Lung (tissue), 12 donors: ENCODE measurements around the gene SEMA4C. TPM values are rescaled to one million over a fixed set of nuclear protein-coding genes. Genes with fewer than 3 reads are reported as not detected.

Source experiments
- ATAC-seq: fragments of 200-7000 bp; cut with Tn5 transposase; one replicate; pipeline ENCODE4 v1.9.1; 2020; ENCODE audit warnings: moderate number of reproducible peaks; ENCODE audit not compliant: insufficient read depth, low FRiP score
- DNase-seq, 3 donors: peaks; one replicate each; pipeline ENCODE4 v3.0.0-alpha.2; 2013 to 2017
- H3K27ac ChIP-seq, 2 donors: one replicate each; pipeline ENCODE4 v1.5.1; 2013; ENCODE audit warnings: mild to moderate bottlenecking in 2 of 2, moderate library complexity in 2 of 2, control low read depth in 1 of 2, inconsistent platforms in 1 of 2, low read depth in 1 of 2, low read length in 1 of 2
- H3K27me3 ChIP-seq, 3 donors: one replicate each; pipeline ENCODE4 v1.5.1; 2013; ENCODE audit warnings: low read length in 2 of 3; ENCODE audit not compliant: control insufficient read depth in 3 of 3, insufficient read depth in 3 of 3
- H3K36me3 ChIP-seq, 4 donors: one replicate each; pipeline ENCODE4 v1.5.1; 2013; ENCODE audit warnings: low read length in 4 of 4, mild to moderate bottlenecking in 1 of 4, moderate library complexity in 1 of 4; ENCODE audit not compliant: control insufficient read depth in 4 of 4, insufficient read depth in 4 of 4
- H3K4me1 ChIP-seq, 5 donors: one replicate each; pipeline ENCODE4 v1.5.1; 2013; ENCODE audit warnings: low read length in 5 of 5, mild to moderate bottlenecking in 2 of 5, moderate library complexity in 1 of 5; ENCODE audit not compliant: control insufficient read depth in 5 of 5, insufficient read depth in 5 of 5
- H3K4me3 ChIP-seq: one replicate; pipeline ENCODE4 v1.5.1; 2013; ENCODE audit warnings: mild to moderate bottlenecking, control low read depth, moderate library complexity
- H3K9ac ChIP-seq, 2 donors: one replicate each; pipeline ENCODE4 v1.5.1; 2013; ENCODE audit warnings: low read length in 2 of 2, control low read depth in 1 of 2; ENCODE audit not compliant: insufficient read depth in 1 of 2
- H3K9me3 ChIP-seq, 4 donors: one replicate each; pipeline ENCODE4 v1.5.1; 2013; ENCODE audit warnings: low read length in 3 of 4, mild to moderate bottlenecking in 1 of 4, moderate library complexity in 1 of 4; ENCODE audit not compliant: control insufficient read depth in 4 of 4, insufficient read depth in 3 of 4
- CTCF ChIP-seq: IDR thresholded peaks from 2 replicates; pipeline ENCODE4 v1.5.1; 2012; ENCODE audit warnings: mild to moderate bottlenecking; ENCODE audit errors: control extremely low read depth, extremely low read depth
- WGBS, 2 donors: extraction: QIAGEN DNeasy Blood & Tissue Kit; methylation state at CpG; one replicate each; pipeline ENCODE4 v1.1.7; 2013; 5-methylcytosine and 5-hydroxymethylcytosine counted together
- polyA plus RNA-seq, 2 donors: library from polyadenylated mRNA; stranded (reverse); fragments of 200-250 nt; gene quantifications; one replicate each; pipeline ENCODE4 v1.2.1, GENCODE V29; 2013
- total RNA-seq, 2 donors: library from RNA; depleted of rRNA in 1 of 2; stranded (reverse); fragments of >200 nt in 1 of 2; gene quantifications; one replicate each; pipeline ENCODE4 v1.2.1, GENCODE V29; 2014 to 2021
- donor health status: control.
- donor health status: control.
- donor health status: Bipolar disorder and iron deficiency.
- donor health status: healthy.
- donor health status: DM: yes; HTN: yes; CAD: no.

SEMA4C gene
- total and polyA plus RNA-seq, 4 donors, result 18.8 to 42.0 (median 28.8) TPM

GRCh38 chr2:96912346-96913116 lies 42.7 kb upstream of the SEMA4C start:
- Histone ChIP-seq H3K4me3 (no peak overlapping the region), H3K9ac (no peak overlapping the region), H3K36me3 (no peaks in the 10 kb centered on the region), H3K27me3 (no peaks in the 10 kb centered on the region), H3K27ac (no peak overlapping the region), H3K4me1 (peaks cover 6 to 22% (median 6%) of the 10 kb centered on the region in 5 donors), H3K9me3 (peaks cover 0 to 2% (median 0%) of the 10 kb centered on the region in 4 donors)
- 80% methylated on average over 20 to 22 of the region's 22 CpGs for WGBS, 2 donors
- ATAC-seq (no peak), DNase-seq (no peak)
- no peak for TF ChIP-seq CTCF

- H3K4me3 ChIP-seq, result no peak overlapping the region
- ATAC-seq, result no peak
- no peaks in the 10 kb centered on the region for H3K27me3 ChIP-seq
- H3K4me1 ChIP-seq, result peaks cover 10 to 23% (median 19%) of the 10 kb centered on the region in 5 donors
- DNase-seq, result no peak
- WGBS, 2 donors, result 90 to 93% methylated on average over 6 of the region's 6 CpGs
- no peak for TF ChIP-seq CTCF
- H3K27ac ChIP-seq, result no peak overlapping the region
- H3K9ac ChIP-seq, result no peak overlapping the region
- no peaks in the 10 kb centered on the region for H3K36me3 ChIP-seq
- no peaks in the 10 kb centered on the region for H3K9me3 ChIP-seq
Observed at GRCh38 chr2:96909611-96910021, 39.7 kb upstream of the SEMA4C start.

GRCh38 chr2:96907115-96908041 lies 37.5 kb upstream of the SEMA4C start:
- ATAC-seq (peak; percentile 79), DNase-seq (peak; percentile 71 to 85 (median 76))
- peak overlapping the region in 1 of 2 donors; percentile 55 for H3K9ac ChIP-seq
- no peak for TF ChIP-seq CTCF
- H3K4me1 ChIP-seq, result peaks cover 8 to 21% (median 13%) of the 10 kb centered on the region in 5 donors
- H3K4me3 ChIP-seq, result no peak overlapping the region
- no peaks in the 10 kb centered on the region for H3K27me3 ChIP-seq
- WGBS, 2 donors, result 57 to 74% methylated on average over 21 of the region's 21 CpGs
- H3K27ac ChIP-seq, result peak overlapping the region; percentile 29 to 85
- H3K9me3 ChIP-seq, result no peaks in the 10 kb centered on the region
- H3K36me3 ChIP-seq, result no peaks in the 10 kb centered on the region
